Epithelial cell of esophagus (primary cell): ENCODE results near the gene WDR54.

Experiments used
- DNase-seq: peaks from one replicate; pipeline ENCODE4 v3.0.0; 2010; ENCODE audit warnings: low read depth
- H3K4me3 ChIP-seq: 2 replicates; pipeline ENCODE4 v1.5.1; 2011; ENCODE audit warnings: mild to moderate bottlenecking, low read length, control low read depth
- CTCF ChIP-seq: IDR thresholded peaks from 2 replicates; pipeline ENCODE4 v1.5.1; 2011; ENCODE audit warnings: low read depth, mild to moderate bottlenecking, low read length, control low read depth, inconsistent platforms; ENCODE audit not compliant: insufficient read depth; ENCODE audit errors: missing control alignments

WDR54 gene

GRCh38 chr2:74444498-74445318 lies 23.2 kb downstream of the WDR54 start:
- no peak for DNase-seq
- H3K4me3 ChIP-seq, result no peak overlapping the region
- TF ChIP-seq CTCF, result no peak

- no peak for DNase-seq
- no peak overlapping the region for H3K4me3 ChIP-seq
- TF ChIP-seq CTCF, result no peak
These were observed 25.9 kb downstream of the WDR54 start for GRCh38 chr2:74447230-74447999.

GRCh38 chr2:74448771-74449170 lies 27.2 kb downstream of the WDR54 start:
- no peak overlapping the region for H3K4me3 ChIP-seq
- no peak for TF ChIP-seq CTCF
- DNase-seq, result no peak

GRCh38 chr2:74450570-74451190 lies 29.1 kb downstream of the WDR54 start:
- no peak overlapping the region for H3K4me3 ChIP-seq
- no peak for DNase-seq
- TF ChIP-seq CTCF, result no peak

GRCh38 chr2:74454654-74455511 lies 33.4 kb downstream of the WDR54 start, which contains the start of gene INO80B:
Gene INO80B, plus strand, starts transcription at chr2:74455087. Its CDS starts 30 bp downstream, at chr2:74455117.
- peak; percentile 99 for DNase-seq
- TF ChIP-seq CTCF, result no peak
- H3K4me3 ChIP-seq, result peak within 1 kb of the TSS; percentile 95

- peak overlapping the region; percentile 71 for H3K4me3 ChIP-seq
- TF ChIP-seq CTCF, result no peak
- DNase-seq, result no peak
These were observed 35.6 kb downstream of the WDR54 start for GRCh38 chr2:74457129-74457548.
